ENCODE measurements around the gene DYRK1A. TPM values are rescaled to one million over a fixed set of nuclear protein-coding genes. Genes with fewer than 3 reads are reported as not detected.
A peak's percentile ranks its signal among the peaks of the same experiment; 100 is the strongest.

The DYRK1A gene
- total and polyA plus RNA-seq, 2 of the 13 experiments (the other 11 are each of a cell fraction or from before 2014, with no cell fraction given): 24.6 to 34.2 TPM

GRCh38 chr21:37365517-37366481 is 774 bp upstream of the DYRK1A start (continued):
- TF ChIP-seq ZMAT3 (CRISPR knock-in tag; conservative IDR thresholded peaks at IDR 0.05) (0 out of 2 replicates have a peak, but pooled peaks have one; percentile 44), ATF6 (CRISPR knock-in tag; conservative IDR thresholded peaks at IDR 0.05) (no peak), CREM (IDR thresholded peaks at IDR 0.05) (no peak), CREM (CRISPR knock-in tag; IDR thresholded peaks at IDR 0.05) (no peak), ZMYM2 (CRISPR knock-in tag; IDR thresholded peaks at IDR 0.05) (no peak), PRMT3 (CRISPR knock-in tag; IDR thresholded peaks at IDR 0.05; ENCODE audit: borderline replicate concordance, low read depth) (no peak), NFIC (IDR thresholded peaks at IDR 0.05; ENCODE audit: low read length) (no peak), ZNF564 (CRISPR knock-in tag; IDR thresholded peaks at IDR 0.05) (no peak), IKZF1 (IDR thresholded peaks at IDR 0.05) (no peak), RAD51 (IDR thresholded peaks at IDR 0.05; ENCODE audit: borderline replicate concordance) (no peak), KAT2B (IDR thresholded peaks at IDR 0.05; ENCODE audit: borderline replicate concordance, low read depth, low read length) (no peak), ZNF652 (CRISPR knock-in tag; IDR thresholded peaks at IDR 0.05; ENCODE audit: borderline replicate concordance, low read depth) (no peak), ZNF530 (CRISPR knock-in tag; IDR thresholded peaks at IDR 0.05; ENCODE audit: low read depth) (no peak), PHF20 (CRISPR knock-in tag; IDR thresholded peaks at IDR 0.05) (peak; percentile 60; the same call in 1 of the 2 replicates), ZFP36 (IDR thresholded peaks at IDR 0.05; ENCODE audit: borderline replicate concordance, low read depth, low read length, partially characterized antibody) (no peak), ZNF589 (CRISPR knock-in tag; conservative IDR thresholded peaks at IDR 0.05) (no peak), NFE2L1 (CRISPR knock-in tag; IDR thresholded peaks at IDR 0.05; ENCODE audit: borderline replicate concordance) (no peak), CBX2 (IDR thresholded peaks at IDR 0.05; ENCODE audit: low read depth, low read length) (no peak), CBX2 (CRISPR knock-in tag; IDR thresholded peaks at IDR 0.05; ENCODE audit: low read depth) (no peak), SMC3 (IDR thresholded peaks at IDR 0.05; ENCODE audit: low read length) (no peak), SNRNP70 (IDR thresholded peaks at IDR 0.05; ENCODE audit: low read depth, low read length) (no peak), PHF21A (CRISPR knock-in tag; IDR thresholded peaks at IDR 0.05) (0 out of 2 replicates have a peak, but pooled peaks have one; percentile 42), ARNT2 (CRISPR knock-in tag; IDR thresholded peaks at IDR 0.05; ENCODE audit: low read depth) (peak; percentile 60; the same call in 1 of the 2 replicates), SNAPC5 (CRISPR knock-in tag; IDR thresholded peaks at IDR 0.05; ENCODE audit: borderline replicate concordance) (no peak), MAFG (CRISPR knock-in tag; IDR thresholded peaks at IDR 0.05) (no peak), NR2F6 (IDR thresholded peaks at IDR 0.05) (no peak), NR2F6 (CRISPR knock-in tag; IDR thresholded peaks at IDR 0.05) (no peak), ZNF253 (CRISPR knock-in tag; IDR thresholded peaks at IDR 0.05; ENCODE audit: borderline replicate concordance) (no peak), SIN3A (IDR thresholded peaks at IDR 0.05; ENCODE audit: borderline replicate concordance, low read depth, low read length) (peak; percentile 60; the same call in 1 of the 2 replicates), ZFP36L2 (CRISPR knock-in tag; IDR thresholded peaks at IDR 0.05) (no peak)
- TF ChIP-seq, protein P1, sequence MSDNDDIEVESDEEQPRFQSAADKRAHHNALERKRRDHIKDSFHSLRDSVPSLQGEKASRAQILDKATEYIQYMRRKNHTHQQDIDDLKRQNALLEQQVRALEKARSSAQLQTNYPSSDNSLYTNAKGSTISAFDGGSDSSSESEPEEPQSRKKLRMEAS (IDR thresholded peaks at IDR 0.05): no peak
- TF ChIP-seq, protein P2, sequence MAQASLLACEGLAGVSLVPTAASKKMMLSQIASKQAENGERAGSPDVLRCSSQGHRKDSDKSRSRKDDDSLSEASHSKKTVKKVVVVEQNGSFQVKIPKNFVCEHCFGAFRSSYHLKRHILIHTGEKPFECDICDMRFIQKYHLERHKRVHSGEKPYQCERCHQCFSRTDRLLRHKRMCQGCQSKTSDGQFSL (CRISPR knock-in tag; IDR thresholded peaks at IDR 0.05): no peak
